CD14-positive monocyte (primary cell): ENCODE measurements around the gene SLAMF9. TPM values are rescaled to one million over a fixed set of nuclear protein-coding genes. Genes with fewer than 3 reads are reported as not detected.

Source experiments
- DNase-seq, 3 donors: peaks; one replicate each; pipeline ENCODE4 v3.0.0-alpha.2; 2011 to 2022
- H2AFZ ChIP-seq: 2 replicates; pipeline ENCODE4 v1.6.0; 2012; ENCODE audit warnings: mild to moderate bottlenecking, low read depth, low read length, inconsistent platforms; ENCODE audit not compliant: insufficient read depth, poor library complexity, severe bottlenecking
- H3K27ac ChIP-seq, 2 donors: 1 replicate in 1 of 2; 2 replicates in 1 of 2; pipeline ENCODE4 v1.5.1; 2012 to 2013; ENCODE audit warnings: low read length in 2 of 2, control low read depth in 1 of 2, inconsistent platforms in 1 of 2, low read depth in 1 of 2, mild to moderate bottlenecking in 1 of 2
- H3K27me3 ChIP-seq, 2 donors: one replicate each; pipeline versions ENCODE4 v1.6.0 to v1.6.1; 2011 to 2013; ENCODE audit warnings: low read length in 2 of 2; ENCODE audit not compliant: control insufficient read depth in 2 of 2, insufficient read depth in 2 of 2
- H3K36me3 ChIP-seq, 2 donors: replicated peaks in 1 of 2; 1 replicate in 1 of 2; 2 replicates in 1 of 2; pipeline versions ENCODE4 v1.5.1 to v1.6.1; 2012 to 2013; ENCODE audit warnings: low read length in 2 of 2, control low read depth in 1 of 2, inconsistent platforms in 1 of 2, mild to moderate bottlenecking in 1 of 2; ENCODE audit not compliant: insufficient read depth in 2 of 2, control insufficient read depth in 1 of 2
- H3K4me1 ChIP-seq, 2 donors: 1 replicate in 1 of 2; 2 replicates in 1 of 2; pipeline versions ENCODE4 v1.5.1 to v1.6.1; 2012 to 2013; ENCODE audit warnings: low read length in 2 of 2, control low read depth in 1 of 2, inconsistent platforms in 1 of 2, mild to moderate bottlenecking in 1 of 2, moderate library complexity in 1 of 2; ENCODE audit not compliant: insufficient read depth in 2 of 2, control insufficient read depth in 1 of 2
- H3K4me2 ChIP-seq: replicated peaks from 2 replicates; pipeline ENCODE3; 2012; ENCODE audit warnings: low read length, moderate library complexity, mild to moderate bottlenecking; ENCODE audit not compliant: poor library complexity, severe bottlenecking; ENCODE audit errors: extremely low read depth
- H3K4me3 ChIP-seq, 3 experiments: fragments of 200-600 bp in 1 of 3; sonication (generic) in 1 of 3; replicated peaks in 1 of 3; 1 replicate in 2 of 3; 2 replicates in 1 of 3; pipeline ENCODE4 v1.5.1; 2011 to 2013; ENCODE audit warnings: low read length in 3 of 3, mild to moderate bottlenecking in 3 of 3, control low read depth in 2 of 3, low read depth in 2 of 3, inconsistent platforms in 1 of 3, moderate library complexity in 1 of 3
- H3K79me2 ChIP-seq: 2 replicates; pipeline ENCODE4 v1.6.0; 2012; ENCODE audit warnings: mild to moderate bottlenecking, control low read depth, inconsistent platforms, low read length, moderate library complexity; ENCODE audit not compliant: insufficient read depth
- H3K9ac ChIP-seq: 2 replicates; pipeline ENCODE4 v1.6.0; 2017; ENCODE audit warnings: low read length, mild to moderate bottlenecking; ENCODE audit not compliant: insufficient read depth, poor library complexity, severe bottlenecking
- H3K9me3 ChIP-seq, 2 donors: replicated peaks in 1 of 2; 1 replicate in 1 of 2; 2 replicates in 1 of 2; pipeline versions ENCODE4 v1.5.1 to v1.6.1; 2012 to 2013; ENCODE audit warnings: low read length in 2 of 2, control low read depth in 1 of 2; ENCODE audit not compliant: control insufficient read depth in 1 of 2, insufficient read depth in 1 of 2
- H4K20me1 ChIP-seq: 2 replicates; pipeline ENCODE4 v1.6.0; 2012; ENCODE audit warnings: mild to moderate bottlenecking, low read length, control low read depth, moderate library complexity; ENCODE audit not compliant: insufficient read depth
- H3K27ac Mint-ChIP-seq, 7 donors: one replicate each; pipeline ENCODE4 v1.8.0; 2020; ENCODE audit warnings: mild to moderate bottlenecking in 7 of 7, mixed read lengths in 7 of 7, moderate library complexity in 6 of 7, inconsistent platforms in 2 of 7
- H3K27me3 Mint-ChIP-seq, 3 donors: one replicate each; pipeline ENCODE4 v1.8.0; 2021 to 2022; ENCODE audit warnings: low read depth in 3 of 3, mild to moderate bottlenecking in 3 of 3, mixed read lengths in 3 of 3, moderate library complexity in 3 of 3, inconsistent platforms in 1 of 3
- H3K36me3 Mint-ChIP-seq, 2 donors: one replicate each; pipeline ENCODE4 v1.8.0; 2020; ENCODE audit warnings: mixed read lengths in 2 of 2, inconsistent platforms in 1 of 2, mild to moderate bottlenecking in 1 of 2
- H3K4me1 Mint-ChIP-seq: one replicate; pipeline ENCODE4 v1.8.0; 2020; ENCODE audit warnings: mild to moderate bottlenecking, mixed read lengths
- H3K4me3 Mint-ChIP-seq, 2 donors: one replicate each; pipeline ENCODE4 v1.8.0; 2020; ENCODE audit warnings: mild to moderate bottlenecking in 2 of 2, mixed read lengths in 2 of 2, moderate library complexity in 1 of 2
- H3K9me3 Mint-ChIP-seq, 7 donors: one replicate each; pipeline ENCODE4 v1.8.0; 2020 to 2022; ENCODE audit warnings: mixed read lengths in 7 of 7, mild to moderate bottlenecking in 6 of 7, moderate library complexity in 6 of 7, inconsistent platforms in 2 of 7
- WGBS: methylation state at CpG from one replicate; pipeline ENCODE4 v1.1.5; 2013; ENCODE audit warnings: missing lambda C conversion rate; ENCODE audit not compliant: insufficient coverage; 5-methylcytosine and 5-hydroxymethylcytosine counted together
- intact Hi-C, 2 donors: fragments of 100-400 bp; cut with micrococcal nuclease; formaldehyde crosslinking; loops; one replicate each; pipeline versions ENCODE4 v1.15.0 to v1.15.1; 2023
- polyA minus RNA-seq: library from RNA; depleted of rRNA, polyadenylated mRNA; stranded (reverse); fragments of >200 nt; gene quantifications from 2 replicates; pipeline ENCODE4 v1.2.3, GENCODE V29; 2012
- polyA plus RNA-seq, 3 donors: library from polyadenylated mRNA; depleted of rRNA in 1 of 3; unstranded in 2 of 3; stranded (reverse) in 1 of 3; fragments of 300-500 nt in 2 of 3; fragments of >200 nt in 1 of 3; fragmentation: Illumina TruSeq in 2 of 3; gene quantifications; 1 replicate in 2 of 3; 2 replicates in 1 of 3; pipeline ENCODE4 v1.2.3, GENCODE V29; 2012 to 2021
- total RNA-seq, 12 experiments: library from RNA in 1 of 12; stranded (reverse) in 1 of 12; fragments of 120-200 nt in 1 of 12; gene quantifications; one replicate each; pipeline ENCODE4 v1.2.4 and lab custom pipeline; 2013 to 2026; ENCODE audit warnings: mixed read lengths in 6 of 12, inconsistent platforms in 1 of 12
- TF ChIP-seq, protein P1 (sequence below): fragments of 200-600 bp; IDR thresholded peaks from one replicate; pipeline ENCODE4 v1.8.0; 2022; ENCODE audit warnings: antibody characterized with exemption, mild to moderate bottlenecking

Gene SLAMF9
- 0.29 TPM for total RNA-seq (2013)
- polyA plus RNA-seq (under 1 TPM in 1 of 3 donors, not detected in 2; 0.17 TPM), polyA minus RNA-seq (0.55 and 1.1 TPM in 2 replicates), total RNA-seq (lab: John Stamatoyannopoulos, UW) (0.46 to 4.2 (median 2.3) reads per million in 11 experiments)

DNA sequence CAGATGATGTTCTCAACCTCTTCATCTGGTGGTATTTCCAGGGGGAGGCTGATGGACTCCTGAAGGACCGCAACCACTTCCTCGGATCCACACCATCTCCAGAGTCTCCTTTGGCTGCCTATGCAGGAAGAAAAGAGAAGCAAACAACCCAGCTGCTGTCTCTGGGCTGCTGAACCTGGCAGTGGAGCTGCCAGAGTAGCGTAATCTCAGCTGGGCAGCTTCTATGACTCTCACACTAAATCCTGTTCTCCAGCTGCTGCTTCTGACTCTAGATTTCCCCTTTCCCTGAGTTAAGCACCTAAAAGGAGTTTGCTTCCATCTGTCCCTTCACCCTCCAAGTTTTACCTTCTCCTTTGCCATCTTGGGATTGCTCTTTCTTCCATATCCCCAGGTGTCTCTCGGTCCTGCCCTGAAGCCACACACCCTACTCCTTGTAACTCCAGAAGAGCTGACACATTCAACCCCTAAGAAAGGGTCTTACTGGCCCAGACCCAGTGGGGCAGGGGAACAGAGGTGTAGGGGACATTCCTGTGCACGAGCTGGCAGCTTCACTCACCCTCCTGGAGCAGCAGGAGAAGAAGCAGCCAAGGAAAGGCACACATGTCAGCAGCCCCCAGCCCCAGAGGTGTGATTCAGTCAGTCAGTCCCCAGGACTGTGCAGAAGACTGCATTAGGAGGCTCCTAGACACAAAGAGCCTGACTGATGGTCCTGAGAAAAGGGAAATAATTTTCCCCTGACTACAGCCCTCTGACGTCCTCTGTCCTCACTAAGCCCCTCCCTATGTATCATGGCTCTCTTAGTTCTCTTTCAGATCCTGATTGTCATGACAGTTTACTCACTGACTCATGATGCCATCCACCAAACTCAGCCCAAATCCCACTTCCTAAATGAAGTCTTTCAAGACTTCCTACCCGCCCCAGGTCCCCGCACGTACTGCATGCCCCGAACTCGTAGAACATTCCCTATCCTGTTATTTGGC is at the start of gene SLAMF9:
Gene SLAMF9, minus strand, starts transcription at position 702 of the 980 bp plus-strand sequence. Its CDS starts 100 bp downstream, at position 602.
- 46% methylated on average over 10 of the region's 11 CpGs for WGBS
- Histone ChIP-seq H3K4me3 (no peak within 1 kb of the TSS), H3K27me3 (no peaks in the 10 kb centered on the region), H3K4me2 (peak within 1 kb of the TSS; percentile 2), H3K79me2 (no peaks in the 10 kb centered on the region), H3K4me1 (peaks cover 14 to 23% of the 10 kb centered on the region in 2 donors), H3K9me3 (no peaks in the 10 kb centered on the region), H2AFZ (peak within 1 kb of the TSS; percentile 9), H3K36me3 (no peaks in the 10 kb centered on the region), H4K20me1 (no peaks in the 10 kb centered on the region), H3K9ac (peak within 1 kb of the TSS; percentile 24), H3K27ac (peak within 1 kb of the TSS; percentile 16 to 63)
- Mint-ChIP-seq H3K4me1 (peaks cover 25% of the 10 kb centered on the region), H3K27ac (peak within 1 kb of the TSS; percentile 80 to 95 (median 89)), H3K36me3 (no peaks in the 10 kb centered on the region), H3K9me3 (no peaks in the 10 kb centered on the region), H3K4me3 (peak within 1 kb of the TSS in 1 of 2 donors; percentile 63), H3K27me3 (peaks cover 0 to 9% (median 4%) of the 10 kb centered on the region in 3 donors)
- intact Hi-C loops = no loop called here
- peak; percentile 76 to 95 (median 85) for DNase-seq
- TF ChIP-seq, protein P1, sequence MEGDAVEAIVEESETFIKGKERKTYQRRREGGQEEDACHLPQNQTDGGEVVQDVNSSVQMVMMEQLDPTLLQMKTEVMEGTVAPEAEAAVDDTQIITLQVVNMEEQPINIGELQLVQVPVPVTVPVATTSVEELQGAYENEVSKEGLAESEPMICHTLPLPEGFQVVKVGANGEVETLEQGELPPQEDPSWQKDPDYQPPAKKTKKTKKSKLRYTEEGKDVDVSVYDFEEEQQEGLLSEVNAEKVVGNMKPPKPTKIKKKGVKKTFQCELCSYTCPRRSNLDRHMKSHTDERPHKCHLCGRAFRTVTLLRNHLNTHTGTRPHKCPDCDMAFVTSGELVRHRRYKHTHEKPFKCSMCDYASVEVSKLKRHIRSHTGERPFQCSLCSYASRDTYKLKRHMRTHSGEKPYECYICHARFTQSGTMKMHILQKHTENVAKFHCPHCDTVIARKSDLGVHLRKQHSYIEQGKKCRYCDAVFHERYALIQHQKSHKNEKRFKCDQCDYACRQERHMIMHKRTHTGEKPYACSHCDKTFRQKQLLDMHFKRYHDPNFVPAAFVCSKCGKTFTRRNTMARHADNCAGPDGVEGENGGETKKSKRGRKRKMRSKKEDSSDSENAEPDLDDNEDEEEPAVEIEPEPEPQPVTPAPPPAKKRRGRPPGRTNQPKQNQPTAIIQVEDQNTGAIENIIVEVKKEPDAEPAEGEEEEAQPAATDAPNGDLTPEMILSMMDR = no peak

GRCh38 chr1:160001440-160001839 is 47.4 kb upstream of the SLAMF9 start:
- Mint-ChIP-seq H3K4me1 (no peaks in the 10 kb centered on the region), H3K36me3 (no peaks in the 10 kb centered on the region), H3K27me3 (peaks cover 6 to 11% (median 11%) of the 10 kb centered on the region in 3 donors), H3K4me3 (no peak overlapping the region), H3K27ac (no peak overlapping the region), H3K9me3 (peaks cover 0 to 2% (median 0%) of the 10 kb centered on the region in 7 donors)
- DNase-seq = no peak
- Histone ChIP-seq H3K4me2 (no peak overlapping the region), H4K20me1 (no peaks in the 10 kb centered on the region), H2AFZ (no peak overlapping the region), H3K9me3 (no peaks in the 10 kb centered on the region), H3K36me3 (no peaks in the 10 kb centered on the region), H3K4me3 (no peak overlapping the region), H3K4me1 (no peaks in the 10 kb centered on the region), H3K27me3 (peaks cover 0 to 9% of the 10 kb centered on the region in 2 donors), H3K9ac (no peak overlapping the region), H3K79me2 (no peaks in the 10 kb centered on the region), H3K27ac (no peak overlapping the region)
- TF ChIP-seq, protein P1 = no peak
- WGBS = no CpG with 5 or more reads among the region's 2 CpGs
- intact Hi-C loops = loop anchor here in 1 of 2 donors (2.0 to 10.0 kb wide), 2 partner anchors 63 to 217 kb away; partner anchors contain the start of gene DUSP23
